LoVo (cell line): Measurements from ENCODE around the gene CASK.
A peak's percentile ranks its signal among the peaks of the same experiment; 100 is the strongest.

Source experiments
- DNase-seq: peaks from one replicate; pipeline ENCODE4 v3.0.0-alpha.2; 2016; ENCODE audit warnings: low spot score

CASK gene

DNA sequence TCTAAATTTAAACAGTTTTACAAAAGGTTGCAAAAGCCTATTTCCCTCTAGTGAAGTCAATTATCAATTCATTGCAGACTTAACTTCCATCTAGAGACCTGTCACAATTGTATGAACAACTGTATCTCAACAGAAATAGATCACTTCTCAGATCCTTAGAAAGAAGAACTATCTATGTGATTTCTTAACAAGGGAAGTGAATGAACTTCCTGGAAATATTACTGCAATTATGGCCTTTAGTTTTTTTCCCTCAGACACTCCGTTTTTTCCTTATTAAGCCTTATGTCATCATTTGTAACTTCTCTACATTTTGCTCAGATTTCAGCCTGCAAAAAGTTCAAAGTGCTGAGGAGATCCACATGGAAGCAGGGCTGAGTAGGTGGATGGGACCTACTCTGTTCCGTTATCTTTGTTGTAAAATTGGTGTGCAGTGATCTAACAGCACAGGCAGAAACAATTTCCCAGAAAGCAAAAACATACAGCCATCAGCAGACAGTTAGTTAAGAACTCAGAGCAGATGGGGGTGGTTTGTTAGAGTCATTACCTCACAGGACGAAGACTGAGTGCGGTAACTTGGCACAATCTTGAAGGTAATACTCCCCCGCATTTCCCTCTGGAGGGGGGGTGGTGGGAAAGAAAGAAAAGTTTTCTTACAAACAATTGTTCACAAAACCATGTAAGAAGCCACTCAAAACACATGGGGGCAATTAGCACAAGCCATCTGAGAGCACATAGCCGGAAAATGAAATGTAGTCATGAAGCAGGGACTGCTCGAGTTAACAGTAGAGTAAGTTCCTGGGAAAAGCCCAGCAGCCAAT is 363.9 kb downstream of the CASK start:
- no peak for DNase-seq

DNA sequence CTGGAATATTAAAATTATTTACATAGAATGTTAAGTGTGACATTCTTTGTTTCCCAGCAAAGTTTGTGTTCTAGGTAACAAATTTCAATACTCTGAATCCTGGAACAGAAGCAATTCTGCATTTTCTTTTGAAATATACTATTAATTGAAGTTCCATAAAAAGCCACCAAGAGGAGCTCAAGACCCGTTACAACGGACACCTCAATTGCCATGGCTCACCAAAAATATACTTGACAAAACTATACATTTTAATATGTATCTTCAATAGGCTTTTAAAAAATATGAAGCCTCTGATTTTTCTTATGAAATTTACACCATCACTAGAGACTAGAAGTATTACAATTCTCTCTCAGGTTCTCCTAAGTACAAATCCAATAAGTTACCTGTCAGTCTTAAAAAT is 364.8 kb downstream of the CASK start:
- no peak for DNase-seq

DNA sequence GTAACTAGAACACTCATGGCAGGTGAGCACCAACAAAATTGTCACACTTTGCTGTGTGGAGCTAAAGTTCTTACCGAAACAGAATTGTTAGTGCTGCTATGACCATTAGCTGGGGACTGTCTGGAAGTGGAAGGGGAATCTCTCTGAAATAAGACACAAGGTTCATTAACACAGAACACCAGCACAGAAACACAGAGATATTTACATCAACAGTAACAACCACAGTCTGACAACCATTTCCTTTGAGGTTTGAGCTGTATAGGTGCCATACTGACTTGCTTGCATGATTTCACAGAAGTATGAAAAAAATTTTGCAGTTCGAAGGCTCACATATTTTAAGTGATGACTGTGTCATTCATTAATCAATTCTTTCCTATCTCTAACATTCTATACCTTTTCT is 366.4 kb downstream of the CASK start:
- DNase-seq = no peak

DNA sequence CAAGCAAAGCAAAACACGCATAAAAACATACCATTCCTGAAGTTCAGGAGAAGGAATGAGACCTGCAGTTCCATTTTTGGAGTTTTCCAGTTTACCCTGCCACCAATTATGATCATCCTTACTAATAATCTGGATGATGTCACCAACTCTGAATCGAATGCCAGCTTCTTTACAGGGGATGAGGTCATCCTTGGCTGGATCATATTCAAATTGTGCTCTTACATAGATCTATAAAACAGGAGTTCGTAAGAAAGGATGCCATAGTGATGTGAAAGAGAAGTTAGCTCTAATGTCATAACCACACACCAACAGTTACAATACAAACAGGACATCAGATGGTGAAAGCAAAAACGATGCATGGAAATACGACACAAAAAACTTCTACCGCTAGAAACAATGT is 369.7 kb downstream of the CASK start:
- no peak for DNase-seq

DNA sequence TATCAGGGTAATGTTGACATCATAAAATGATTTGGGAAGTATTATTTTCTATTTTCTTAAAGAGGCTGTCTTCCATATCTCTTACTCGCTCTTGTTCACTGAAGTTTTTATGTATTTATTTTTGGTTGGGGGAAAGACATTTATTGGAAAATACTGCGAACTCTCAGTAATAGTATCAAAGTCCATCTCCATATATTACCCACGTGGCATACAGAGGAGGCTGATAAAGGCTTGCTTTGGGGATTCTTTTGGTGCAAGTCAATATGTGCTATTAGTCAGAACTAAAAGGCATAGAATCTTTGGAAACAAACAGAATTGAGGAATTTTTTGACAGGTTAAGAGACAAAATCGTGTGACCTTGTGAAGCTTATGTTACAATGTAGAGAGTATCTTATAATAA is 374.9 kb downstream of the CASK start:
- no peak for DNase-seq

DNA sequence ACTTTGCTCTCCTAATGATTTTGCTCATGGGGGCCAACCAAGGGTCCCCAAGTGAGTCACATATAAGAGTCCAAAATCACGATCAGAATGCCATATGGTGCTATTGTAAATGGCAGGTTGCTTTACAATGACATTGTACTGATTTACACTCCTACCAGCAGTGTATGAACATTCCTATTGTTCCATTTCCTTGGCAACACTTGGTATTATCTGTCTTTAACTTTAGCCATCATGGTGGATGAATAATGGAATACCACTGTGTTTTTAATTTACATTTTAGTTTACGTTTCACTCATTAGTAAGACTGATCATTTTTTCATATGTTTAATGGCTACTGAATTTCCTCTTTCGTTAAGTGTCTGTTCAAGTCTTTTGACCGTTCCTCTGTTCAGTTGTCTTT is 379.7 kb downstream of the CASK start:
- no peak for DNase-seq

DNA sequence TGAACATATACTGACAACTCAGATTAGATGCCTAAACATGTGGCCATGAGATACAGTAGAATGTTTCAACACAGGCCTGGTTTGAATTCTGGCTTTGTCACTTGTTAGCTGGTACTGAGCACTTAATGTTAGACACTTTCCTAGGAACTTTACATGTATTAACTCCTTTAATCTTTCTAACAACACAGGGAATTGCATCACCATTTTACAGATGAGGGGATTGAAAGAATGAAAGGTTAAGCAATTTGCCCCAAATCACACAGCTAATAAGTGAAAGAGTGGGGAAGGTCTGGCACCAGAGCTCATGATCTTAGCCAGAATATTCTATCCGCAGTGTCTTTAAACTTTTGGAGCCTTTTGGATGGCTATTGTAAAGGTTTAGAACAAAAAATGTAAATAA is 380.3 kb downstream of the CASK start:
- no peak for DNase-seq

DNA sequence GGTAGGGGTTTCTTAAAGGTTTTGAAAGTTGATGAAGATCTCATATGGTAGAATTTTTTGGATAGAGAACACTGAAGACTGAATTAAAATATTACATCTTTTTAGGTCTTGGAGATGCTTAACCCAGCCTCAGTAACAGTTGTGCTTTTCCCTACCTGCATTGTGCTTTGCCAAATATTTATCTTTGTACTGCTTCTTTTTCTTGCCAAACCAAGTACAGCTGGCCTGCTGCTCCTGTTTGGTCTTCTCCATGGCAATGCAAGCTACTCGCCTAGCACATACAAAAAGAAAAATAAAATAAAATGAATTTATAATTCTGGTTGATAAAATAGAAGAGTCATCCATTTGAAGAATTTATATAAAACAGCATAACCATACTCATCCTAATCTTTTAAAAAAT is 380.8 kb downstream of the CASK start:
- no peak for DNase-seq

DNA sequence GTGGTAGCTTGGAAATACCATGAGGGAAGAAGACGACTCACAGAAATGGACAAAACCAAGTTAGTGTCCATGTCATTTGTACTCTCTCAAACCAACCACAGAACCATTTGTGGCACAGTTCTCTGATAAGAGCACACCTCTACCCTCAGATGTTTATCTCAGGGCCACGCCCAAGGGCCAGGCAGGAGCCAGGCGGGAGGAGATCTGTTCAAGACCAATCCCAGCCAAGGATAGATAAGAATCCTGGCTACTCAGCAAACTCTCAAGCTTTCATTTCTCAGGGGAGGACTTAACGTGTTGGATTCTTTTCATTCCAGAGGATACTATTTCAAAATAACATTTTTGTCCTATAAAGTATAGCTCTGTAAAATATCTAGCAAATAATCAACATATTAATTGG is 381.2 kb downstream of the CASK start:
- peak; percentile 29 for DNase-seq

DNA sequence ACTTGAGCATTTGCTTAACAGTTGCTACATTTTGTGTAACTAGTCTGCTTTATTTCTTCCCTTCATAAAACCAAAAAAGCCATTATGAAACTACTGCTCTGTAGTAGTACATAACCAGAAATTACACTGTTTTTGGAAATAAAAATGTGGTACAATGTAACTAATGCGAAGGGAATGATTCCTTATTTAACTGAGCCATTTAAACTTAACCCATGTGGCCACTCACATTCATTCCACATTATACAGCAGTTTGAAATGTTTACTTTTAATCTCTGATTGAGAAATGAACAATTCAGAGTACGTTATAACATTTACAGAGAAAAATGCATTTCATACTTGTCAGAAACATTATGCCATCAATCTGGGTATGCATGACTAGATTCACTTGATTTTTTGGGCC is 382.0 kb downstream of the CASK start:
- DNase-seq = no peak

DNA sequence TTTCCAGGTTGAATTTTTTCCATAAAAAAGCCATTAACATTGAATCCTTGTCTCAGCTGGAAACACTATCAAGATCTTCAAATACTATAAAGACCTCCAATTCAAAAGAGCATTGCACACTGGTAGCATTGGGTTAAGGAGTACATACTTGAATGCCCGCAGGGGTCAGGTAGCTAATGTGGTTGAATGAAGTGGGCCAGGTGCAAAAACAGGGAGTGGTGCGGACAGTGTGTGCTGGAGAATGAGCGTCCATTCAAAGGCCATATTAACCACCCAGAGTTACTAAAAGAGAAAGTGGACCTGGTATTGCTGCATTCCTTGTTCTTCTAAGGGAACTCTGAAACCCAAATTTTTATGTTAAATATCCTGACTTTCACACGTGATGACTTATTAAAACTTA is 384.6 kb downstream of the CASK start:
- no peak for DNase-seq

DNA sequence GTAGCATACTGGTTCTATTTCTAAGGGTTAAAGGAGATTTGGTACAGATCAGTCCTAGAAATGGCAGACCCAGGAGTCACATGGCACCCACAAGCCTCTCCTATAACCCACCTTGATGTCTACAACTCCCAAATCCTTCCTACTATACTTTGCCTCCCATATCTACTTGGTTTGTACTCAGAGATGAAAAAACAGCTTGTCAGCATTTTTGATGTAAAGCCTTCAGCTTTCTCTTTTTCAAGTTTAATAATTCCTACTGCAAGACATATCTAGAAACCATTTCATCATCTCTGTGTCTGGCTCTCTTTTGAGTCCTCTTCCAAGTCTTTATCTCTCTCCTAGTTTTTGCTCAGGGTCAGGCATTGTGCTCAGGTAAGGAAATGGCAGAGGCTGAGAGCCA is 393.3 kb downstream of the CASK start:
- no peak for DNase-seq

DNA sequence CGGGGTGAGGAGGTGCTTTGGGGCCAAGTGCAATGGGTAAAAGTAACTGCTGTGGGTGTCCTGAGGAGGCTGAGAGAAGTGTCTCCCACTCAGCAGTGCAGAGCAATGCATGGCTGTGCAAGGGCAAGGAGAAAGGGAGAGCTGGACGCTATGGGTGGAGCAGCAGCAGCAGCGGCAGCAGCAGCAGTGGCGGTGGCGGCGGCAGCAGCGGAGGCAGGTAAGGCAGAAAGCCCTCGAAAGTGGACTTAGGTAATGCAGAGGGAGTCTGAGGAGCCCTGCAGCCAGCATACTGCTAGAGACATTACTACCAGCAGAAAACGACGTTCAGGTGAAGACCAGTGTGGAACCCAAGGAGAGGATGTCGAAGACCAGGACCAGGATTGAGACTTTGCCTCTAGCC is 394.1 kb downstream of the CASK start:
- DNase-seq = no peak

DNA sequence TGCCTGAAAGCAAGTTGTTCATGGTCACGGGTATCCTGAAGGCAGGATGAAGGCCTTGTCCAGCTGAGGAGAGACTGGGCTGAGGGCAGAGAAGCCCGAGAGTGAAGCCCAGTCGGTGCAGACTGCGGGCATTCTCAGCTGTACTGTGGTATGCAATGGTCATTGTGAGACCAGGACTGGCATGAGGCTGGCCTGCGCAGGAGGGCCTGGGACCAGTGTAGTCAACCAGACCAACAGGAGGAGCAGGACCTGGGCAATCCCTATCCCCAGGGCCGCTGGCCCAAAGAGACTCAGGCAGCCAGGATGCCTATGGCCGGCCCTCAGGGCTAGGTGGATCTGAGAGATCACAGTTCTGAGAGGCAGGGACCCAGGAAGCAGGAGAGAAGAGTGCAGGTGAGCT is 394.6 kb downstream of the CASK start:
- no peak for DNase-seq

DNA sequence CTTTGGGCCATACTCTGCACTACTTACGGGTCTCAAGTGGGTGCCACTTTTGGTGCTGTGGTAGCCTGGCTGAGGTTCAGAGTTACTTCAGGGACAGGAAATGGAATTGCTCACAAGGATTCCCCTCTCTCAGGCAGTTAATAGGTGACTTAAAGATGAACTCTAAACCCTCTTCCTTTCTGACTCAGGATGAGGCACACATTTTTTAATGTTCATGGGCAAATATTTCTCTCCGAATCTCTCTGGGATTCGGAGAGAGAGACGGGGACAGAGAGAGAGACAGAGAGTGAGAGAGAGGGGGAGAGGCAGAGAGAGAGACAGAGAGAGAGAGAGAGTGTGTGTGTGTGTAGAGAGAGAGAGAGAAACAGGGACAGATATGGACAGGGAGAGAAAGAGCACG is 396.4 kb downstream of the CASK start:
- DNase-seq = no peak

DNA sequence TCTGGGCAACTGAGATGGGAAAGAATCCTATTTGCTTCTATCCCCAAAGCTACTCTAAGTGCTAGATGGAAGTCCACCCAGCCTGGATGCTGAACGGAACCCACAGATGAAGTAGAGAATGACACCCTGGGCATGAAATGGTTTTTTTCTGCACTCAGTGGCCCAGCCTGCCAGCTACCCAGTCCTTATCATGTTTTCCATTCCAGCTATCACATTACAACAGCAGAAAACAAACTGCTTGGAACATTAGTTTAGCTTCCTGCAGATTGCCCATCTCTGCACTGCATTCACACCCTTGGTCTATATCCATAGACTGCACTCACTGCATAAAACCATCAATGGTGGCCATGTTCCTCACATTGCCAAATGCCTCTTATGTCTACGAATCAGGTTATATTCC is 397.1 kb downstream of the CASK start:
- no peak for DNase-seq

DNA sequence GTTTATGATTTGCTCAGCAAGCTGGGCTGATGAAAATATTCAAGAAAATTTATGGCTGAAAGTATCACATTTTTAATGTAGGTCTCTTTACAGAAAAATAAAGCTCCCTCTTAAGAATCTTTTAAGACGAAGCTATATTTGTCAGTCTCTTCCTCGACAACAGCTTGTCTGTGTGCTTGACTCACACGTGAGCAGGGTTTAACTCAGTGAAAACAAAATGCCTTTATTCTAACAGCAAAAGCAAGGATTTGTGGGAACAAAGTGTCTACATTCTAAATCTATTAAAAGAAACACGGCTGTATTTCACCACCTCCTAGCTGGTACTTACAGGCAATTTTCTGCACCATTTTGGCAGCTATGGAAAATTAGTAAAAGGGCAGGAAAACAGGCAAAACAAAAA is 400.7 kb downstream of the CASK start:
- no peak for DNase-seq

DNA sequence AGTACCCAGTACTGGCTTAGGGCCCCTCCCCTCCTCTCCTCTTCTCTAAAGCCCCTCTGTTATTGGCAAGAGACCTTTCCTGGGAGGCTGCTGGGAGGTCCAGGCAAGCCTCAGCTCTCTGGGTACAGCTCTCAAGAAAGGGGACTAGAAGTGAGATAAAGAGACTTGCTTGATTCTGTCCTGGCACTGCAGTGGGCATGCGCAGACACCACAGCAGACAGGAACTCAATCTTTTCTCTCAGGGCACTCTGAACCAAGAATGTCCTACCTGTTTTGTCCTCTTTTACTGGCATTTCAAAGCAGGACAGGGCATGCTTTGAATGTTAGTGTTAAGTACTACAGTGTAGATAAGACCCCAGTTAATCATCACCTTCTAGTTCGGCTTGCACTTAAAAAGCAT is 401.3 kb downstream of the CASK start:
- DNase-seq = no peak

DNA sequence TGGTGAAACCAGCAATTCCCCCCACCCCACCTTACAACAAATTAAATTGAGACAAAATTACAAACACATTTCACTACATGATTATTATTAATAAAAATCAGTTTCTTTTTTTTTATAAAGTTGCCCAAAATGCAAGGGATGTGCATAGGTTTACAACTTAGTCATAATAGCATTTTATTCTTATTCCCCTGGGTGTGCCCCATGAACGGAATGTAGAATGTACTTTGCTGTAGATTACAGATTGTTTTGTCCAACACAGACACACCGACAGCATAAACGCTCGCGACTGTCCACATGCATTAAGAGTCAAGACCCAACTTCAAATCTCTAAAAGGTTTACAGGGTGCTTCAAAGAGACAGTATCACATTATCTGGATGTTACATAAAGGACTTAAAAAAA is 403.9 kb downstream of the CASK start:
- no peak for DNase-seq

DNA sequence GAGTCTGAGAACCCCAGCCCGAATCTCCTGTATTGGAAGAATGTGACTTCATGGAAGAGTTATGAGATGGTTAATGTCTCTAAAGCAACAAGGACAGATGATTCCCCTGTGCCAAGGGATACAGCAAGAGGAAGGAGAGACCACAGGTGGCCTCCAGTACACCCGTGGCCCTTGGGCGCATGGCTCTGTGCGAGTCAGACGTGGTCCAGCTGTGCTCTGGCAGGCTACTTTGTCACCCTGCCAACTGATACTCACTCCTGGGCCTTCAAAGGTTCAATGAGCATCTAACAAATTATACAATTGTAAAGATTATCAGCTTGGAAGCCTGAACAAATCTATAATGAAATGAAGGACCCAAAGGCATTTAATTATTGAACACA is 404.5 kb downstream of the CASK start:
- no peak for DNase-seq

DNA sequence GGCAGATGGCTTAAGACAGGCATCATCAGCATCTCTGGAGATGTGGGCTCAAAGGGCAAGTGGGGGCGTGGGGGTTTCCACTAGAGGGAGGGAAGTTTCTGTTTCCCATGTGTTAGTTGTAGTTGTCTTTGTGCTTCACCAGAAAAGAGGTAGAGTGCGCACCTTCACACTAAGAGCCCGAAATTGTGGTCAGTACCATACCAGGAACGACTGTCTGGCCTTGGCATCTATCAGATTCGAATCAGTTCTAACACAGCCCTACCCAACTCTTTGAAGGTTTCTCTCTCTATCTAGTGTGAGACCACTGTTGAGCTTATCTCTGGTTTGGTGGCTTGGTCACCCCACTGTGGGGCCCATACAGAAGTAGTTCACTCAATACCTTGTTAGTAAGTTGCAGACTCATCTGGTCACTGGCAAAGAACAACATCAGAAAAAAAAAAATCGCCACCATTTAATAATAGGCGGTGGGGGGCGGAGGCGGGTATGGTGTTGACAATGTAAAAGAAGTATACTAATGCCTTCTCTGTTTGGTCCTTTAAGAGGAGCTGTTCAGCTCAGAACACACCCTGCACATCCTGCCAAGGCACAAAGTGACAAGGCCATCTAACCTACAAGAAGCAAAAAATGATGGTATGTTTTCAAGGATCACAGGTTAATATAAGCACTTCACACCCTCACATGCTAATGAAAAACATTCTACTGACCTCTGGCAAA is 405.1 kb downstream of the CASK start:
- no peak for DNase-seq

DNA sequence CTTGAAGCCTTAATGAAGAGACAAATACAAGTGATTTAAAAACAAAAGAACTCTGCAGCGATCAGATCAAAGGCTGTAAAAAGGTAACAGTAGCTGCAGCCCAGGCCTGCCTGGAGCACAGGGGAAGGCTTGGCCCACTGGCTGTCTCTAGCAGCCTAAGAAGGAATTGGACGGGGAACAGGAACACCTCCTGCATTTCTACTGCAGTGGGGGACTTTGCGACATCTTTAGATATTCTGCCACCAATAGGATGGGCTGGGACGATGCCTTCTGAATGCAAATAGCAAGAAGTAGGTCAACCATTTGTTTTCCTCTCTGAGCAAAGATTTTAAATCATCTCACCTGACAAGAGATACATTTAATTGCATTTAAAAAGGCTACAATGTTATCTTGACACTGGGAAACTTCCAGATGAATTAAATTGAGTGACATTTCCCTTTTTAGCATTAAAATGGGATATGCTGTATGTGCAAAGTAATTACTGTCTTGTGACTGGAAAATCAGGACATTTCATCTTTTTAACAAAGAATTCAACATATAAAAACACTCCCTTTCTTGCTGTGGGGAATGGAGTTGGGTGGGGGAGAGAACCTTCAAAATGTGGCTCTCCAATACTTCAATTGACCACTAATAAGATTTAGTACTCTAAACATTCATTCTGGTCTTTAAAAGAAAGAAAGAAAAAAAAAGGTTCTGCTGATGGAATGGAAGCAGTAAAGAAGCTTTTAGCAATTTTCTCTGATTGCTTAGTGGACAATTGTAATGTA is 406.2 kb downstream of the CASK start:
- no peak for DNase-seq

DNA sequence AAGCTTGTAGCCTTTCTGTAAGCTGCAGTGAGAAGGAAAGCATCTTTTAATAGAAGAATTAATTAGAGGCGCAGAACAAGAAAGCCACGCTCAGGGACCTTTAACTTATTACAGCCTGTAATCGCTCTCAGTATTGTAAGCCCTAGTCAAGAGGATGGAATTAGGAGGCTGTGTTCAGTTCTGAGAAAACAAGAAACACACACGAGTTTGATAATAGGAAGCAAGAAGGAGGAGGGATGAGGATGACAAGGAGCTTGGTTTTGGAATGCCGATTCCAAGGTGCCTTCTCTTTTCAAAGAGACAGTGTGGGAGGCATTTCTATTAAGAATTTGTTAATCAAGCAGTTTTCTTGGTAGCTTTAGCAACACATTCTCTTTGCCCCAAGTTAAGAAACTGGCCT is 406.9 kb downstream of the CASK start:
- DNase-seq = no peak
